HG02970 (cell line): ENCODE results near the gene HIVEP1.
A peak's percentile ranks its signal among the peaks of the same experiment; 100 is the strongest.

Experiments used
- ATAC-seq: cut with Tn5 transposase; IDR thresholded peaks from one replicate; pipeline ENCODE4 v1.9.1; 2021; ENCODE audit warnings: mild to moderate bottlenecking, moderate library complexity, moderate number of reproducible peaks; ENCODE audit not compliant: unreplicated experiment, low FRiP score

Gene HIVEP1

GRCh38 chr6:12037798-12038197 lies 25.7 kb downstream of the HIVEP1 start:
- no peak for ATAC-seq

- no peak for ATAC-seq
Measured at GRCh38 chr6:12039540-12040459, 27.7 kb downstream of the HIVEP1 start.

GRCh38 chr6:12047304-12047703 lies 35.2 kb downstream of the HIVEP1 start:
- ATAC-seq = no peak

GRCh38 chr6:12047792-12048432 lies 35.8 kb downstream of the HIVEP1 start:
- ATAC-seq = no peak

GRCh38 chr6:12048609-12049008 lies 36.5 kb downstream of the HIVEP1 start:
- ATAC-seq = no peak

- ATAC-seq = no peak
Measured at GRCh38 chr6:12049165-12049564, 37.1 kb downstream of the HIVEP1 start.

GRCh38 chr6:12051861-12052368 lies 39.8 kb downstream of the HIVEP1 start:
- ATAC-seq = peak; percentile 66

- ATAC-seq = no peak
Measured at GRCh38 chr6:12058172-12058961, 46.3 kb downstream of the HIVEP1 start.

- peak; percentile 76 for ATAC-seq
Measured at GRCh38 chr6:12060780-12061609, 48.9 kb downstream of the HIVEP1 start.

GRCh38 chr6:12062605-12063004 lies 50.5 kb downstream of the HIVEP1 start:
- no peak for ATAC-seq

GRCh38 chr6:12064131-12064530 lies 52.0 kb downstream of the HIVEP1 start:
- ATAC-seq = no peak

- no peak for ATAC-seq
Measured at GRCh38 chr6:12064538-12065071, 52.5 kb downstream of the HIVEP1 start.

- ATAC-seq = no peak
Measured at GRCh38 chr6:12065321-12066140, 53.4 kb downstream of the HIVEP1 start.

- no peak for ATAC-seq
Measured at GRCh38 chr6:12066297-12066696, 54.2 kb downstream of the HIVEP1 start.

- ATAC-seq = no peak
Measured at GRCh38 chr6:12068899-12069557, 56.9 kb downstream of the HIVEP1 start.

- no peak for ATAC-seq
Measured at GRCh38 chr6:12069891-12070529, 57.9 kb downstream of the HIVEP1 start.

GRCh38 chr6:12071064-12071615 lies 59.0 kb downstream of the HIVEP1 start:
- ATAC-seq = no peak
